Natural killer cell (primary cell): ENCODE data around the gene SULF2. TPM values are rescaled to one million over a fixed set of nuclear protein-coding genes. Genes with fewer than 3 reads are reported as not detected.

Experiments
- ATAC-seq, 3 donors: fragments of 150-1000 bp in 2 of 3; fragments of 200-7000 bp in 1 of 3; cut with Tn5 transposase; 1 replicate in 1 of 3; 2 replicates in 2 of 3; pipeline ENCODE4 v1.10.0; 2021; ENCODE audit warnings: mild to moderate bottlenecking in 2 of 3, moderate library complexity in 2 of 3
- DNase-seq, 2 donors: peaks; one replicate each; pipeline versions ENCODE4 v3.0.0 to v3.0.0-alpha.2; 2013 to 2021; ENCODE audit warnings: mixed read lengths in 1 of 2
- H3K27ac ChIP-seq: one replicate; pipeline ENCODE4 v1.5.1; 2013; ENCODE audit warnings: mild to moderate bottlenecking, low read length
- H3K27me3 ChIP-seq: one replicate; pipeline ENCODE4 v1.6.1; 2013; ENCODE audit warnings: low read length; ENCODE audit not compliant: control insufficient read depth, insufficient read depth
- H3K36me3 ChIP-seq: one replicate; pipeline ENCODE4 v1.6.1; 2013; ENCODE audit warnings: low read length; ENCODE audit not compliant: control insufficient read depth, insufficient read depth
- H3K4me1 ChIP-seq: one replicate; pipeline ENCODE4 v1.6.1; 2013; ENCODE audit warnings: low read length; ENCODE audit not compliant: control insufficient read depth, insufficient read depth
- H3K4me3 ChIP-seq: one replicate; pipeline ENCODE4 v1.5.1; 2013; ENCODE audit warnings: low read length
- H3K9me3 ChIP-seq: one replicate; pipeline ENCODE4 v1.6.1; 2013; ENCODE audit warnings: low read length; ENCODE audit not compliant: control insufficient read depth, insufficient read depth
- H3K27ac Mint-ChIP-seq, 2 donors: one replicate each; pipeline ENCODE4 v1.8.0; 2022; ENCODE audit warnings: mild to moderate bottlenecking in 2 of 2, mixed read lengths in 2 of 2, moderate library complexity in 1 of 2
- H3K27me3 Mint-ChIP-seq, 2 donors: one replicate each; pipeline ENCODE4 v1.8.0; 2022; ENCODE audit warnings: low read depth in 2 of 2, mixed read lengths in 2 of 2
- H3K36me3 Mint-ChIP-seq: one replicate; pipeline ENCODE4 v1.8.0; 2022; ENCODE audit warnings: mixed read lengths
- H3K4me1 Mint-ChIP-seq, 2 donors: one replicate each; pipeline ENCODE4 v1.8.0; 2022; ENCODE audit warnings: mixed read lengths in 2 of 2
- H3K4me3 Mint-ChIP-seq: one replicate; pipeline ENCODE4 v1.8.0; 2022; ENCODE audit warnings: mild to moderate bottlenecking, moderate library complexity, mixed read lengths
- H3K9me3 Mint-ChIP-seq, 2 donors: one replicate each; pipeline ENCODE4 v1.8.0; 2022; ENCODE audit warnings: mixed read lengths in 2 of 2
- CTCF ChIP-seq: fragments of 200-600 bp; IDR thresholded peaks from one replicate; pipeline ENCODE4 v1.8.0; 2022; ENCODE audit warnings: antibody characterized with exemption
- WGBS: methylation state at CpG from one replicate; pipeline ENCODE4 v1.1.7; 2013; ENCODE audit warnings: missing lambda C conversion rate; ENCODE audit not compliant: insufficient coverage; 5-methylcytosine and 5-hydroxymethylcytosine counted together
- intact Hi-C: fragments of 100-400 bp; cut with micrococcal nuclease; formaldehyde crosslinking; loops from one replicate; pipeline ENCODE4 v1.14.2; 2022
- total RNA-seq, 4 donors: library from RNA; stranded (reverse); fragments of 120-200 nt in 1 of 4; gene quantifications; one replicate each; pipeline versions ENCODE4 v1.2.3 to v1.2.4, GENCODE V29; 2013 to 2022

SULF2 gene
- total RNA-seq, 3 donors from 2014 or later (not counting 1 experiment from before 2014, with no cell fraction given): 8.1 to 48.7 (median 12.3) TPM

- Mint-ChIP-seq H3K4me1 (peaks cover 7 to 8% of the 10 kb centered on the region in 2 donors), H3K4me3 (no peak overlapping the region), H3K36me3 (no peaks in the 10 kb centered on the region), H3K27ac (peak overlapping the region in 1 of 2 donors; percentile 60), H3K9me3 (no peaks in the 10 kb centered on the region), H3K27me3 (no peaks in the 10 kb centered on the region)
- H3K27me3 ChIP-seq: no peaks in the 10 kb centered on the region
- intact Hi-C loops: loop anchor here (1.0 kb wide), 1 partner anchor 958 kb away; no protein-coding TSS in a partner anchor
- no peak overlapping the region for H3K4me3 ChIP-seq
- ATAC-seq (peak; percentile 83 to 91 (median 87)), DNase-seq (peak; percentile 67 to 81)
- no peak overlapping the region for H3K27ac ChIP-seq
- TF ChIP-seq CTCF: peak; percentile 95
- 60% methylated on average over 20 of the region's 20 CpGs for WGBS
- no peaks in the 10 kb centered on the region for H3K9me3 ChIP-seq
- H3K4me1 ChIP-seq: peaks cover 7% of the 10 kb centered on the region
- H3K36me3 ChIP-seq: peaks cover 10% of the 10 kb centered on the region
Observed at GRCh38 chr20:47663354-47664067, 121.8 kb downstream of the SULF2 start.

GRCh38 chr20:47662483-47663353 is 122.6 kb downstream of the SULF2 start:
- no peak overlapping the region for H3K4me3 ChIP-seq
- Mint-ChIP-seq H3K27ac (no peak overlapping the region), H3K9me3 (no peaks in the 10 kb centered on the region), H3K36me3 (no peaks in the 10 kb centered on the region), H3K27me3 (no peaks in the 10 kb centered on the region), H3K4me1 (peaks cover 7 to 14% of the 10 kb centered on the region in 2 donors), H3K4me3 (no peak overlapping the region)
- peaks cover 7% of the 10 kb centered on the region for H3K4me1 ChIP-seq
- H3K9me3 ChIP-seq: no peaks in the 10 kb centered on the region
- DNase-seq (no peak), ATAC-seq (no peak)
- H3K27ac ChIP-seq: no peak overlapping the region
- intact Hi-C loops: loop anchor here (1.0 kb wide), 1 partner anchor 959 kb away; no protein-coding TSS in a partner anchor
- 95% methylated on average over 16 of the region's 16 CpGs for WGBS
- H3K27me3 ChIP-seq: no peaks in the 10 kb centered on the region
- TF ChIP-seq CTCF: no peak
- H3K36me3 ChIP-seq: peaks cover 16% of the 10 kb centered on the region

- ATAC-seq: no peak
- Mint-ChIP-seq H3K9me3 (no peaks in the 10 kb centered on the region), H3K27ac (peak overlapping the region in 1 of 2 donors; percentile 8), H3K4me1 (peaks cover 7 to 14% of the 10 kb centered on the region in 2 donors), H3K4me3 (no peak overlapping the region), H3K36me3 (no peaks in the 10 kb centered on the region), H3K27me3 (no peaks in the 10 kb centered on the region)
- Histone ChIP-seq H3K27me3 (no peaks in the 10 kb centered on the region), H3K4me3 (no peak overlapping the region), H3K36me3 (peaks cover 16% of the 10 kb centered on the region), H3K4me1 (peaks cover 7% of the 10 kb centered on the region), H3K9me3 (no peaks in the 10 kb centered on the region), H3K27ac (no peak overlapping the region)
- no peak for TF ChIP-seq CTCF
- DNase-seq: no peak
- intact Hi-C loops: no loop called here
- 93% methylated on average over 7 of the region's 7 CpGs for WGBS
Observed at GRCh38 chr20:47661714-47662113, 123.6 kb downstream of the SULF2 start.
